DOHH2 (cell line): Measurements from ENCODE around the gene NSMCE3.

Experiments used
- H3F3A ChIP-seq: fragments of 200-600 bp; sonication (generic), shearing (Covaris generic); 2 replicates; pipeline ENCODE4 v1.6.0; 2016; ENCODE audit warnings: antibody characterized with exemption, mild to moderate bottlenecking; ENCODE audit not compliant: control insufficient read depth, insufficient read depth
- H3K27ac ChIP-seq: fragments of 200-600 bp; sonication (generic); 2 replicates; pipeline ENCODE4 v1.5.1; 2014; ENCODE audit warnings: low read depth, mild to moderate bottlenecking, low read length, moderate library complexity
- H3K27me3 ChIP-seq: fragments of 200-600 bp; sonication (generic); 2 replicates; pipeline ENCODE4 v1.6.1; 2014; ENCODE audit warnings: mild to moderate bottlenecking, low read length, mixed read lengths; ENCODE audit not compliant: control insufficient read depth
- H3K36me3 ChIP-seq: fragments of 200-600 bp; sonication (generic); 2 replicates; pipeline ENCODE4 v1.6.1; 2014; ENCODE audit warnings: mild to moderate bottlenecking, low read length, moderate library complexity, mixed read lengths; ENCODE audit not compliant: control insufficient read depth
- H3K4me1 ChIP-seq: fragments of 200-600 bp; sonication (generic); 2 replicates; pipeline ENCODE4 v1.6.1; 2014; ENCODE audit warnings: mild to moderate bottlenecking, low read length, mixed read lengths; ENCODE audit not compliant: control insufficient read depth
- H3K4me2 ChIP-seq: fragments of 200-600 bp; sonication (generic); 2 replicates; pipeline ENCODE4 v1.6.0; 2014; ENCODE audit warnings: mild to moderate bottlenecking, low read length, moderate library complexity
- H3K4me3 ChIP-seq: fragments of 200-600 bp; sonication (generic); 2 replicates; pipeline ENCODE4 v1.5.1; 2014; ENCODE audit warnings: mild to moderate bottlenecking, low read length, mixed read lengths
- H3K79me2 ChIP-seq: fragments of 200-600 bp; sonication (generic); 2 replicates; pipeline ENCODE4 v1.6.1; 2014; ENCODE audit warnings: mild to moderate bottlenecking, low read length, mixed read lengths; ENCODE audit not compliant: control insufficient read depth
- H3K9me2 ChIP-seq: fragments of 200-600 bp; sonication (generic); replicated peaks from 2 replicates; pipeline ENCODE4 v1.6.1; 2014; ENCODE audit warnings: mild to moderate bottlenecking, low read length, mixed read lengths; ENCODE audit not compliant: control insufficient read depth
- H3K9me3 ChIP-seq: fragments of 200-600 bp; sonication (generic); 2 replicates; pipeline ENCODE4 v1.6.1; 2014; ENCODE audit warnings: antibody characterized with exemption, low read length, mixed read lengths; ENCODE audit not compliant: control insufficient read depth, insufficient read depth
- H4K20me1 ChIP-seq: fragments of 200-600 bp; sonication (generic); 2 replicates; pipeline ENCODE4 v1.6.0; 2014; ENCODE audit warnings: low read depth, mild to moderate bottlenecking, antibody characterized with exemption, low read length, moderate library complexity; ENCODE audit not compliant: control insufficient read depth, insufficient read depth
- CTCF ChIP-seq: fragments of 200-600 bp; sonication (generic); IDR thresholded peaks from one replicate; pipeline ENCODE4 v1.5.1; 2014; ENCODE audit warnings: antibody characterized with exemption, mild to moderate bottlenecking, low read depth, low read length; ENCODE audit not compliant: poor library complexity, severe bottlenecking
- EZH2phosphoT487 ChIP-seq: fragments of 200-600 bp; sonication (generic); IDR thresholded peaks from 2 replicates; pipeline ENCODE4 v1.6.1; 2017; ENCODE audit warnings: borderline replicate concordance, mild to moderate bottlenecking, antibody characterized with exemption, low read length, moderate library complexity, mixed read lengths

The NSMCE3 gene

DNA sequence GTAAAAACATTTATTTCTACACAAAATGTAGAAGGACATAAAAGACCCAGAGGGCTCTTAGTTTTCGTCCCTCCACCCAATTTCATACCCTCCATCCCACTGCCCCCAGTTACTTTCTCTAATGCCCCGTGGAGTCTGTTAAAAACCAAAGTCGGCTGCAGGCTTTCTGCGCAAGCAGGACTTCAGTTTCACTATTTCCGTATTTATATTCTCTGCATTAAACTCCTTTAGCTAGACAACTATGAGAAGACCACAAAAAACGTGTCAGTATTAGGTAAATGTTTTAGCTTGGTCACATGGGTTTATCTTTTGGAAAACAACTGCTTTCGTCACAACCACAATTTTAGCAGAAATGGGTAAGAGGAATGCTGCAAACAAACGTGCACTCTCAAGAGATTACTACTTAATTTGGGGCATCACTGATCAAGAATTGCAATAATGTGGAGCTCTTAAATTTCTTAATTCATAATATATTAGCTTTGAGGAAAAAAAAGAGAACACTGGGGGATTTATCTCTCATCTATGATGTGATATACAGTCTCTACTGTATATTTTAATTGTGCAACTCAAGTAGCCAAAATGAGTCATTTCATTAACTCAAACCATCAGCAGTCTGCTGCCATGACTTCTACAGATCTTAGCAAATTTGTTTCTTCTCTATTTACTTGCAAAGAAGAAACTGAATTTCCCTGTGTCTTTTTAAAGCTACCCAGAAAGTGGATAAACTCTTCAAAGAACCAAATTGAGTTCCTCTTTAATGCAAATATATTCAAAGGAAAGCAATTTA is 740 bp upstream of the NSMCE3 start:
- peak overlapping the region; percentile 96 for H3K4me3 ChIP-seq
- no peaks in the 10 kb centered on the region for H3K9me2 ChIP-seq
- peaks cover 7% of the 10 kb centered on the region for H4K20me1 ChIP-seq
- no peak for TF ChIP-seq CTCF
- TF ChIP-seq EZH2phosphoT487 = no peak
- no peaks in the 10 kb centered on the region for H3K27me3 ChIP-seq
- H3K9me3 ChIP-seq = no peaks in the 10 kb centered on the region
- H3K4me2 ChIP-seq = peak overlapping the region; percentile 86
- H3K4me1 ChIP-seq = peaks cover 48% of the 10 kb centered on the region
- peaks cover 19% of the 10 kb centered on the region for H3K36me3 ChIP-seq
- peak overlapping the region; percentile 98 for H3K27ac ChIP-seq
- H3F3A ChIP-seq = peaks cover 14% of the 10 kb centered on the region
- peaks cover 41% of the 10 kb centered on the region for H3K79me2 ChIP-seq

DNA sequence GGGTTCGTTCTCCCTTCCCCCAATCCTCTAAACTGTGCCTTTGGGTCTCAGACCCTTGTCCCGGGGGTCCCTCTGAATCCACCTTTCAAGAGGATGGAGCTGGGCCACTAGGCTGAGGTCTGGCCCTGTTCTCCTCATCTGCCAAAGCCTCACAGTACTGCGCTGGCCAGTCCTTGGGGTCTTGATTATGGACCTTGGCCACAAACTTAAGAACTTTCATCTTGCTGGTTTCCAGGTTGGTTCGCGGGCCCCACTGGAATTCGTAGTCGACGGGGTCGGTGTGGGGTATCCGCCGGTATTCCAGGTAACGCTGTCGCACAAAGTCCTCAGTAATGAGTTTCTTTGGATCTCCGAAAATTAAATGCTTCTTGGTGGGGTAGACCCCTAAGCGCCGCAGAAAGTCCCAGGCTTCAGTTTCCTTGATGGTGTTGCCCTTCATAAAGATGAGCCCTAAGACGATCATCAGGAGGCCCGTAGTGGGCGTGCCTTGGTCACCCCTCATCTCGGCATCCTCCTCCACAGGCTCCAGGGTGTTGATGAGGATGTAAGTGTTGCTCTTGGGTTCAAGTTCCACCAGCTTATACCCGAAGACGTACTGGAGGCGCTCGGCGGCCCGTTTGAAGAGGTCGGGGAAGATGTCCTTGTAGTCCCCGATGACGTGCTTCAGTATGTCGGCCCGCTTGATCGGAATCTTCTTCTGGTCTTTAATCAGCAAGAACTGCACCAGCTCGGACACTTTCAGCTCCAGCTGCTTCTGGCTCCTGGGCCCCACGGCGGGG is 727 bp downstream of the NSMCE3 start:
- no peaks in the 10 kb centered on the region for H3K9me2 ChIP-seq
- H3K4me3 ChIP-seq = peak overlapping the region; percentile 96
- H3K4me1 ChIP-seq = peaks cover 48% of the 10 kb centered on the region
- H3K9me3 ChIP-seq = no peaks in the 10 kb centered on the region
- H4K20me1 ChIP-seq = peaks cover 7% of the 10 kb centered on the region
- H3K36me3 ChIP-seq = peaks cover 19% of the 10 kb centered on the region
- H3K4me2 ChIP-seq = peak overlapping the region; percentile 86
- no peak for TF ChIP-seq CTCF
- no peak for TF ChIP-seq EZH2phosphoT487
- peaks cover 14% of the 10 kb centered on the region for H3F3A ChIP-seq
- peaks cover 41% of the 10 kb centered on the region for H3K79me2 ChIP-seq
- H3K27me3 ChIP-seq = no peaks in the 10 kb centered on the region
- H3K27ac ChIP-seq = peak overlapping the region; percentile 98

DNA sequence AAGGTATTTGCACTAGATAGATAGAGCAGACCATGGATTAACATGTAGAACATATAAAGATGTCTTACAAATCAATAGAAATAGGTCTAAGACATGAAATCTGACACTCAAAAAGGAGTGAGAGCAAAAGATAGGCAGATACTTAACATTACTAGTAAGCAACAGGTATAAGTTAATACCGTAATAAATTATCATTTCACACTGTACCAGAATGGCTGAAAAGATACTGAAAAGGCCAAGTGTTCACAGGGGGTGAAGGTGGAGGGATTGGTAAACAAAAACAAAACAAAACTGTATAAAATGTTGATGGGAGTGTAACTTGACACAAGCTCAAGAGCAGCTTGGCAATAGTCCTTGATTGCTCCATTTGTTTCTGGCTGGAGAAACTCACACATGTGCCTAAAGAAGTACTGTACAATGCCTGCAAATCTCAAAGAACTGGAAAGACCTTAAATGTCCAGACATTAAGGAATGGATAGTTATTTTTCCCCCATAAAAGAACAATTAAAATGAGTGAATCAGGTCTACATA is 3.5 kb downstream of the NSMCE3 start:
- Histone ChIP-seq H3K9me3 (no peaks in the 10 kb centered on the region), H3K4me3 (peak overlapping the region; percentile 96), H3K36me3 (peaks cover 19% of the 10 kb centered on the region), H3K9me2 (no peaks in the 10 kb centered on the region), H3K4me1 (peaks cover 30% of the 10 kb centered on the region), H3K27me3 (no peaks in the 10 kb centered on the region), H3K79me2 (peaks cover 41% of the 10 kb centered on the region), H3K4me2 (peak overlapping the region; percentile 86), H3K27ac (no peak overlapping the region), H3F3A (peaks cover 14% of the 10 kb centered on the region), H4K20me1 (peaks cover 7% of the 10 kb centered on the region)
- TF ChIP-seq EZH2phosphoT487 (no peak), CTCF (no peak)
